Sigmoid colon (tissue), 3 donors: ENCODE data around the gene TYMP.

ENCODE experiments used
- POLR2A ChIP-seq, 2 donors: fragments of 450-650 bp; IDR thresholded peaks; one replicate each; pipeline ENCODE4 v1.6.1; 2016; ENCODE audit warnings: antibody characterized with exemption in 2 of 2, mild to moderate bottlenecking in 2 of 2, moderate library complexity in 2 of 2
- TF ChIP-seq, protein P1 (sequence below), 4 experiments: fragments of 450-650 bp in 3 of 4; fragments of 200-600 bp in 1 of 4; IDR thresholded peaks; one replicate each; pipeline ENCODE4 v1.5.1; 2016 to 2019; ENCODE audit warnings: antibody characterized with exemption in 4 of 4, mild to moderate bottlenecking in 3 of 4, moderate library complexity in 2 of 4

DNA sequence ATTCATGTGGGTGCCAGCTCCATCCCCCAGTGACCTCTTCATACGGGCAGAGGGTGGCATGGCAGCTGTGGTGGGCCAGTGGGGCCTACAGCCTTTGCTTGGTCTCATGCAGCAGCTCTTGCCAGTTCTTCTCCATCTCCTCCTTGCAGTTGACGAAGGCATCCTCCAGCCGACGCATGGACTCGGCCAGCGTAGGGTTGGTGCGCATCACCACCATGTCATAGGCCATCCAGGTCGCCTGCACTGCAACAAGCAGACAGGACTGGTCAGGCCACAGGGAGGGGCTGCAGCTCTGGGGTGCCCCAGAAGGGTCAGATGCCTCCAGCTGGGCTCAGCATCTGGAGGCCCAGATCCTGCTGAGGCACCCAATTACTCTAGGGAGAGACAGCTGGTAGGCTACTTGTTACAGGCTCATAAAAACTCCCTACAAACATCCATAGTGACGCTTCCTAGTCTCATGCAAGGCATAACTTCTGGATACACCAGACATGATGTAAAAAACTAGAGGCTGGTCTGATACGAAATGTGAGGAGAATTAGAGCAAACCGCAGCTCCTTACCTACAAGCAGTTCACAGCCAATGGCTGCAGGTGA lies 21.4 kb upstream of the TYMP start:
- TF ChIP-seq, protein P1, sequence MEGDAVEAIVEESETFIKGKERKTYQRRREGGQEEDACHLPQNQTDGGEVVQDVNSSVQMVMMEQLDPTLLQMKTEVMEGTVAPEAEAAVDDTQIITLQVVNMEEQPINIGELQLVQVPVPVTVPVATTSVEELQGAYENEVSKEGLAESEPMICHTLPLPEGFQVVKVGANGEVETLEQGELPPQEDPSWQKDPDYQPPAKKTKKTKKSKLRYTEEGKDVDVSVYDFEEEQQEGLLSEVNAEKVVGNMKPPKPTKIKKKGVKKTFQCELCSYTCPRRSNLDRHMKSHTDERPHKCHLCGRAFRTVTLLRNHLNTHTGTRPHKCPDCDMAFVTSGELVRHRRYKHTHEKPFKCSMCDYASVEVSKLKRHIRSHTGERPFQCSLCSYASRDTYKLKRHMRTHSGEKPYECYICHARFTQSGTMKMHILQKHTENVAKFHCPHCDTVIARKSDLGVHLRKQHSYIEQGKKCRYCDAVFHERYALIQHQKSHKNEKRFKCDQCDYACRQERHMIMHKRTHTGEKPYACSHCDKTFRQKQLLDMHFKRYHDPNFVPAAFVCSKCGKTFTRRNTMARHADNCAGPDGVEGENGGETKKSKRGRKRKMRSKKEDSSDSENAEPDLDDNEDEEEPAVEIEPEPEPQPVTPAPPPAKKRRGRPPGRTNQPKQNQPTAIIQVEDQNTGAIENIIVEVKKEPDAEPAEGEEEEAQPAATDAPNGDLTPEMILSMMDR (IDR thresholded peaks at IDR 0.05), result no peak
- no peak for TF ChIP-seq POLR2A (IDR thresholded peaks at IDR 0.05)
